Measurements from ENCODE around the gene CTSD.

The CTSD gene

GRCh38 chr11:1744891-1745700, 18.6 kb downstream of the CTSD start:
- no peak for DNase-seq (ENCODE audit: low spot score)

GRCh38 chr11:1744137-1744886, 19.4 kb downstream of the CTSD start:
- DNase-seq (ENCODE audit: low spot score): no peak

- no peak for DNase-seq (ENCODE audit: low spot score)
These were observed 20.1 kb downstream of the CTSD start for GRCh38 chr11:1743585-1744136.

- no peak for DNase-seq (ENCODE audit: low spot score)
These were observed 20.7 kb downstream of the CTSD start for GRCh38 chr11:1742869-1743584.

- DNase-seq (ENCODE audit: low spot score): no peak
These were observed 21.4 kb downstream of the CTSD start for GRCh38 chr11:1742371-1742770.

- DNase-seq (ENCODE audit: low spot score): no peak
These were observed 22.0 kb downstream of the CTSD start for GRCh38 chr11:1741741-1742140.

- DNase-seq (ENCODE audit: low spot score): no peak
These were observed 22.8 kb downstream of the CTSD start for GRCh38 chr11:1740786-1741530.

- no peak for DNase-seq (ENCODE audit: low spot score)
These were observed 24.2 kb downstream of the CTSD start for GRCh38 chr11:1739576-1739975.

GRCh38 chr11:1738380-1738779, 25.3 kb downstream of the CTSD start:
- DNase-seq (ENCODE audit: low spot score): no peak

- DNase-seq (ENCODE audit: low spot score): no peak
These were observed 26.5 kb downstream of the CTSD start for GRCh38 chr11:1737080-1737757.

GRCh38 chr11:1736447-1736992, 27.2 kb downstream of the CTSD start:
- DNase-seq (ENCODE audit: low spot score): no peak

GRCh38 chr11:1735271-1735670, 28.5 kb downstream of the CTSD start:
- no peak for DNase-seq (ENCODE audit: low spot score)

- DNase-seq (ENCODE audit: low spot score): no peak
These were observed 29.1 kb downstream of the CTSD start for GRCh38 chr11:1734641-1735081.

- no peak for DNase-seq (ENCODE audit: low spot score)
These were observed 29.7 kb downstream of the CTSD start for GRCh38 chr11:1733716-1734640.

GRCh38 chr11:1733009-1733715, 30.6 kb downstream of the CTSD start:
- DNase-seq (ENCODE audit: low spot score): no peak

- DNase-seq (ENCODE audit: low spot score): no peak
These were observed 31.2 kb downstream of the CTSD start for GRCh38 chr11:1732418-1733008.

GRCh38 chr11:1731451-1732059, 32.2 kb downstream of the CTSD start:
- no peak for DNase-seq (ENCODE audit: low spot score)

- DNase-seq (ENCODE audit: low spot score): no peak
These were observed 33.6 kb downstream of the CTSD start for GRCh38 chr11:1730059-1730629.

Measured in CD4-positive, alpha-beta T cell treated with Interleukin-15 for 4 hours (primary cell).